Thyroid gland (tissue), 4 donors: Measurements from ENCODE around the gene HOTAIR.

Experiments used
- CTCF ChIP-seq, 6 experiments: fragments of 200-600 bp in 3 of 6; fragments of 450-650 bp in 3 of 6; sonication (generic) in 3 of 6; IDR thresholded peaks; one replicate each; pipeline ENCODE4 v1.5.1; 2016 to 2019; ENCODE audit warnings: antibody characterized with exemption in 6 of 6, mild to moderate bottlenecking in 2 of 6, inconsistent platforms in 1 of 6, moderate library complexity in 1 of 6
- POLR2A ChIP-seq, 2 donors: fragments of 450-650 bp; IDR thresholded peaks; one replicate each; pipeline ENCODE4 v1.6.1; 2017; ENCODE audit warnings: antibody characterized with exemption in 2 of 2, mild to moderate bottlenecking in 2 of 2, moderate library complexity in 1 of 2

- TF ChIP-seq CTCF (IDR thresholded peaks at IDR 0.05) (no peak), POLR2A (IDR thresholded peaks at IDR 0.05) (no peak)
These were observed 37.1 kb upstream of the HOTAIR start for GRCh38 chr12:54011665-54012532.
